Measurements from ENCODE around the gene TBC1D2B.

GRCh38 chr15:78084449-78084750 lies 6.9 kb upstream of the TBC1D2B start:
- TF ChIP-seq TAF1 (IDR thresholded peaks at IDR 0.05; ENCODE audit: borderline replicate concordance, insufficient read depth, low read length) = no peak
- TF ChIP-seq, protein P1, sequence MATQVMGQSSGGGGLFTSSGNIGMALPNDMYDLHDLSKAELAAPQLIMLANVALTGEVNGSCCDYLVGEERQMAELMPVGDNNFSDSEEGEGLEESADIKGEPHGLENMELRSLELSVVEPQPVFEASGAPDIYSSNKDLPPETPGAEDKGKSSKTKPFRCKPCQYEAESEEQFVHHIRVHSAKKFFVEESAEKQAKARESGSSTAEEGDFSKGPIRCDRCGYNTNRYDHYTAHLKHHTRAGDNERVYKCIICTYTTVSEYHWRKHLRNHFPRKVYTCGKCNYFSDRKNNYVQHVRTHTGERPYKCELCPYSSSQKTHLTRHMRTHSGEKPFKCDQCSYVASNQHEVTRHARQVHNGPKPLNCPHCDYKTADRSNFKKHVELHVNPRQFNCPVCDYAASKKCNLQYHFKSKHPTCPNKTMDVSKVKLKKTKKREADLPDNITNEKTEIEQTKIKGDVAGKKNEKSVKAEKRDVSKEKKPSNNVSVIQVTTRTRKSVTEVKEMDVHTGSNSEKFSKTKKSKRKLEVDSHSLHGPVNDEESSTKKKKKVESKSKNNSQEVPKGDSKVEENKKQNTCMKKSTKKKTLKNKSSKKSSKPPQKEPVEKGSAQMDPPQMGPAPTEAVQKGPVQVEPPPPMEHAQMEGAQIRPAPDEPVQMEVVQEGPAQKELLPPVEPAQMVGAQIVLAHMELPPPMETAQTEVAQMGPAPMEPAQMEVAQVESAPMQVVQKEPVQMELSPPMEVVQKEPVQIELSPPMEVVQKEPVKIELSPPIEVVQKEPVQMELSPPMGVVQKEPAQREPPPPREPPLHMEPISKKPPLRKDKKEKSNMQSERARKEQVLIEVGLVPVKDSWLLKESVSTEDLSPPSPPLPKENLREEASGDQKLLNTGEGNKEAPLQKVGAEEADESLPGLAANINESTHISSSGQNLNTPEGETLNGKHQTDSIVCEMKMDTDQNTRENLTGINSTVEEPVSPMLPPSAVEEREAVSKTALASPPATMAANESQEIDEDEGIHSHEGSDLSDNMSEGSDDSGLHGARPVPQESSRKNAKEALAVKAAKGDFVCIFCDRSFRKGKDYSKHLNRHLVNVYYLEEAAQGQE (IDR thresholded peaks at IDR 0.05; ENCODE audit: insufficient read depth in 1 of 2, low read depth in 2 of 2, low read length in 2 of 2) = no peak
- TF ChIP-seq SIN3A (IDR thresholded peaks at IDR 0.05; ENCODE audit: borderline replicate concordance, insufficient read depth, low read length) = no peak
- no peak for TF ChIP-seq POLR2AphosphoS5 (IDR thresholded peaks at IDR 0.05; ENCODE audit: low read depth, low read length)
